ENCODE data around the gene PEX12. TPM values are rescaled to one million over a fixed set of nuclear protein-coding genes. Genes with fewer than 3 reads are reported as not detected.

Gene PEX12
- total RNA-seq, 1 donor from 2014 or later: 3.9 TPM

GRCh38 chr17:35596072-35596471 is 17.7 kb upstream of the PEX12 start:
- no peaks in the 10 kb centered on the region for H3K9me3 ChIP-seq (ENCODE audit: insufficient read depth, low read depth, low read length)
- Mint-ChIP-seq H3K4me3 (ENCODE audit: unreplicated experiment) (no peak overlapping the region), H3K9me3 (ENCODE audit: unreplicated experiment) (no peaks in the 10 kb centered on the region), H3K36me3 (ENCODE audit: low read depth, unreplicated experiment) (peaks cover 9% of the 10 kb centered on the region), H3K27ac (ENCODE audit: unreplicated experiment) (no peak overlapping the region), H3K27me3 (ENCODE audit: low read depth, unreplicated experiment) (no peaks in the 10 kb centered on the region), H3K4me1 (ENCODE audit: low read depth, unreplicated experiment) (no peaks in the 10 kb centered on the region)
- H3K4me1 ChIP-seq (ENCODE audit: insufficient read depth, low read length): no peaks in the 10 kb centered on the region
- H3K79me2 ChIP-seq (ENCODE audit: insufficient read depth, low read length): peaks cover 82% of the 10 kb centered on the region
- H3K27me3 ChIP-seq (ENCODE audit: insufficient read depth, low read length): no peaks in the 10 kb centered on the region
- FAIRE-seq: no peak
- no peak overlapping the region for H3K9ac ChIP-seq (ENCODE audit: low read length)
- no peak for DNase-seq (ENCODE audit: low read depth)
- H3K36me3 ChIP-seq (ENCODE audit: insufficient read depth, low read length): peaks cover 30% of the 10 kb centered on the region
- peaks cover 68% of the 10 kb centered on the region for H4K20me1 ChIP-seq (ENCODE audit: insufficient read depth, low read length)
- H3K4me3 ChIP-seq (ENCODE audit: insufficient read depth, low read depth, low read length): no peak overlapping the region
- H3K4me2 ChIP-seq (ENCODE audit: low read length): no peak overlapping the region
- no peak overlapping the region for H2AFZ ChIP-seq (ENCODE audit: low read depth, low read length)
- no peak for TF ChIP-seq EZH2 (IDR thresholded peaks at IDR 0.05; ENCODE audit: insufficient read depth, low read length)
- TF ChIP-seq CTCF (IDR thresholded peaks at IDR 0.05; ENCODE audit: insufficient read depth, low read depth, low read length): no peak
- H3K27ac ChIP-seq (ENCODE audit: low read depth, low read length): no peak overlapping the region

GRCh38 chr17:35588196-35588920 is 10.0 kb upstream of the PEX12 start:
- Mint-ChIP-seq H3K36me3 (ENCODE audit: low read depth, unreplicated experiment) (peaks cover 3% of the 10 kb centered on the region), H3K9me3 (ENCODE audit: unreplicated experiment) (no peaks in the 10 kb centered on the region), H3K4me3 (ENCODE audit: unreplicated experiment) (peak overlapping the region; percentile 100), H3K27me3 (ENCODE audit: low read depth, unreplicated experiment) (peaks cover 8% of the 10 kb centered on the region), H3K27ac (ENCODE audit: unreplicated experiment) (peak overlapping the region; percentile 99), H3K4me1 (ENCODE audit: low read depth, unreplicated experiment) (peaks cover 9% of the 10 kb centered on the region)
- H3K27ac ChIP-seq (ENCODE audit: low read depth, low read length): peak overlapping the region; percentile 94
- H3K4me1 ChIP-seq (ENCODE audit: insufficient read depth, low read length): peaks cover 9% of the 10 kb centered on the region
- H3K79me2 ChIP-seq (ENCODE audit: insufficient read depth, low read length): peaks cover 62% of the 10 kb centered on the region
- H4K20me1 ChIP-seq (ENCODE audit: insufficient read depth, low read length): peaks cover 44% of the 10 kb centered on the region
- H3K4me2 ChIP-seq (ENCODE audit: low read length): peak overlapping the region; percentile 98
- FAIRE-seq (no peak), DNase-seq (ENCODE audit: low read depth) (peak; percentile 80)
- H3K9ac ChIP-seq (ENCODE audit: low read length): peak overlapping the region; percentile 99
- TF ChIP-seq EZH2 (IDR thresholded peaks at IDR 0.05; ENCODE audit: insufficient read depth, low read length) (no peak), CTCF (IDR thresholded peaks at IDR 0.05; ENCODE audit: insufficient read depth, low read depth, low read length) (no peak)
- H3K9me3 ChIP-seq (ENCODE audit: insufficient read depth, low read depth, low read length): no peaks in the 10 kb centered on the region
- H3K27me3 ChIP-seq (ENCODE audit: insufficient read depth, low read length): no peaks in the 10 kb centered on the region
- peak overlapping the region; percentile 100 for H3K4me3 ChIP-seq (ENCODE audit: insufficient read depth, low read depth, low read length)
- H2AFZ ChIP-seq (ENCODE audit: low read depth, low read length): no peak overlapping the region
- no peaks in the 10 kb centered on the region for H3K36me3 ChIP-seq (ENCODE audit: insufficient read depth, low read length)

Measured in astrocyte (in vitro differentiated cells and primary cell).